WTC11 (cell line): ENCODE data around the gene KDM4B. TPM values are rescaled to one million over a fixed set of nuclear protein-coding genes. Genes with fewer than 3 reads are reported as not detected.

Source experiments
- ATAC-seq: fragments of 200-7000 bp; cut with Tn5 transposase; 2 replicates; pipeline ENCODE4 v1.10.0; 2021; ENCODE audit warnings: mild to moderate bottlenecking, moderate library complexity
- CTCF ChIA-PET: fragments of 300-600 bp; sonication (Branson Sonifier 250); formaldehyde crosslinking; loops from one replicate; lab custom pipeline; 2021; ENCODE audit warnings: antibody characterized with exemption; lab: Charles Lee
- POLR2A ChIA-PET: fragments of 350-600 bp; sonication (Branson Sonifier 250); formaldehyde crosslinking; loops from one replicate; lab custom pipeline; 2021; ENCODE audit warnings: antibody characterized with exemption; lab: Charles Lee
- DNase-seq: peaks from one replicate; pipeline ENCODE4 v3.0.0; 2021; ENCODE audit warnings: low spot score
- H3K27ac Mint-ChIP-seq: 2 replicates; pipeline ENCODE4 v1.8.0; 2021; ENCODE audit warnings: mixed read lengths
- H3K27me3 Mint-ChIP-seq: 2 replicates; pipeline ENCODE4 v1.8.0; 2021; ENCODE audit warnings: low read depth, mild to moderate bottlenecking, moderate library complexity, mixed read lengths
- H3K36me3 Mint-ChIP-seq: 2 replicates; pipeline ENCODE4 v1.8.0; 2021; ENCODE audit warnings: mixed read lengths
- H3K4me1 Mint-ChIP-seq: 2 replicates; pipeline ENCODE4 v1.8.0; 2022; ENCODE audit warnings: mixed read lengths
- H3K4me3 Mint-ChIP-seq: 2 replicates; pipeline ENCODE4 v1.8.0; 2021; ENCODE audit warnings: mild to moderate bottlenecking, moderate library complexity, mixed read lengths
- H3K9me3 Mint-ChIP-seq: 2 replicates; pipeline ENCODE4 v1.8.0; 2021; ENCODE audit warnings: mixed read lengths
- ESRRA ChIP-seq: sonication (generic); formaldehyde crosslinking; IDR thresholded peaks from 2 replicates; pipeline ENCODE4 v1.8.1; 2022; ENCODE audit warnings: mild to moderate bottlenecking, missing genetic modification reagents, borderline replicate concordance
- FOXK1 ChIP-seq: sonication (generic); formaldehyde crosslinking; IDR thresholded peaks from 2 replicates; pipeline ENCODE4 v1.8.0; 2022; ENCODE audit warnings: mild to moderate bottlenecking, moderate library complexity, missing genetic modification reagents
- GTF2I ChIP-seq: fragments of 250-450 bp; sonication (Bioruptor Pico); conservative IDR thresholded peaks from 2 replicates; pipeline ENCODE4 v1.4.0; 2021; ENCODE audit warnings: mild to moderate bottlenecking
- IRF2 ChIP-seq: sonication (generic); formaldehyde crosslinking; IDR thresholded peaks from 2 replicates; pipeline ENCODE4 v1.8.0; 2022; ENCODE audit warnings: low read depth, missing genetic modification reagents, borderline replicate concordance
- RELA ChIP-seq: sonication (generic); formaldehyde crosslinking; IDR thresholded peaks from 2 replicates; pipeline ENCODE4 v1.8.1; 2022; ENCODE audit warnings: missing genetic modification reagents, mild to moderate bottlenecking, borderline replicate concordance
- SP1 ChIP-seq: sonication (generic); formaldehyde crosslinking; conservative IDR thresholded peaks from 2 replicates; pipeline ENCODE4 v1.8.1; 2022; ENCODE audit warnings: missing genetic modification reagents
- ZBTB21 ChIP-seq: sonication (generic); formaldehyde crosslinking; IDR thresholded peaks from 2 replicates; pipeline ENCODE4 v1.8.1; 2023; ENCODE audit warnings: mild to moderate bottlenecking, missing genetic modification reagents, borderline replicate concordance
- ZNF423 ChIP-seq: fragments of 250-450 bp; sonication (Bioruptor Pico); IDR thresholded peaks from 2 replicates; pipeline ENCODE4 v2.1.2; 2022; ENCODE audit warnings: mild to moderate bottlenecking, moderate library complexity
- total RNA-seq: library from RNA; stranded (reverse); gene quantifications from 3 replicates; pipeline ENCODE4 v1.2.3, GENCODE V29; 2021
- TF ChIP-seq, protein P1 (sequence below): sonication (generic); formaldehyde crosslinking; IDR thresholded peaks from 2 replicates; pipeline ENCODE4 v1.8.0; 2023; ENCODE audit warnings: mild to moderate bottlenecking, missing genetic modification reagents
- TF ChIP-seq, protein P2 (sequence below): fragments of 200-600 bp; IDR thresholded peaks from 2 replicates; pipeline ENCODE4 v1.8.0; 2022; ENCODE audit warnings: antibody characterized with exemption
- TF ChIP-seq, protein P3 (sequence below): sonication (generic); formaldehyde crosslinking; IDR thresholded peaks from 2 replicates; pipeline ENCODE4 v1.8.1; 2022; ENCODE audit warnings: mild to moderate bottlenecking, missing genetic modification reagents, moderate library complexity, borderline replicate concordance
- TF ChIP-seq, protein P4 (sequence below): sonication (generic); formaldehyde crosslinking; IDR thresholded peaks from 2 replicates; pipeline ENCODE4 v1.8.1; 2022; ENCODE audit warnings: low read depth, mild to moderate bottlenecking, moderate library complexity, missing genetic modification reagents, borderline replicate concordance
- TF ChIP-seq, protein P5 (sequence below): sonication (generic); formaldehyde crosslinking; IDR thresholded peaks from 2 replicates; pipeline ENCODE4 v1.8.0; 2023; ENCODE audit warnings: missing genetic modification reagents, mild to moderate bottlenecking, borderline replicate concordance
- TF ChIP-seq, protein P6 (sequence below): sonication (generic); formaldehyde crosslinking; IDR thresholded peaks from 2 replicates; pipeline ENCODE4 v1.8.1; 2023; ENCODE audit warnings: mild to moderate bottlenecking, moderate library complexity, missing genetic modification reagents

KDM4B gene
- total RNA-seq, 1 experiment from 2014 or later = 43.2 TPM

DNA sequence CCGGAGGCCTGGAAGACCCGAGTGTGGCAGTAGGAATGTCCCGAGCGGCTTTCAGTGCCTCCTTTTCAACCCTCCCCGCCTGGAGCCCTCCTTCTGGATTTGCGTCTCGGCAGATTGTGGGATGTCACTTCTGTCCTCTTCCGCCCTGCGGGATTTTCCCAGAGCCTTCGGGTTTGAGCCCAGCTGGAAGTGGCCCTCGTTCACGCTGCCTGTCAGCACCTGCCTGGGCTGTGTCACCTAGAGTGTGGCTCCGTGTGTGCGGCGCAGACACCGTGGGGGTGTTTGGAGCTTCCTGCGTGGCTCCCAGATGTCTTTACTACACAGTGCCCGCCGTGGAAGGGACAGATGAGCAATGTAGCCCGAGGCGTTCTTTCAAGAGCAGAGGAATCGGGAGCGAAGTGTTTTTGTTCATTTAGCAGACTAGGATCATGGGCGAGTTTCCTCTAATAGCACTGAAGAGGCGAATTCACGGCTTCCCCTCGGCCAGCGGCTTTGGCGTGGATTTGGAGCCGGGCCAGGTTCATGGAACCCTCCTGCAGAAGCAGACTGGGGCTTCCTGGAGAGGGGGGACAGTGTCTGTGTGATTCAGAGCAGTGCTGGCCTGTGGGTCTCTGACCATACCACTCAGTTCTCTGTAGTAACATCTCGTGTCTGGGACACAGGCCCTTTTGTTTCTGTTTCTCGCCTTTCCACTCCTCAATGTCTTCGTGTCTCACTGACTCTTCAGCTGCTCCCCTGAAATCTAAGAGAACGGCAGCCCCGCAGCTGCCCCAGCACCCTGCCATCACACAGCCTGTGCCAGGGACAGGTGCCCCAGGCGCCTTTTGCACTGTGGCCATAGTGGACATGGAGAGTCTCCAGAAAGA, 68.0 kb downstream of the KDM4B start:
- no peak for ATAC-seq
- POLR2A ChIA-PET = interaction anchor here (0.6 kb wide), 1 partner anchor 11 kb away, joined by 3 read pairs; no protein-coding TSS in a partner anchor
- no peak for TF ChIP-seq RELA (CRISPR knock-in tag)
- no peak for TF ChIP-seq FOXK1 (CRISPR knock-in tag)
- TF ChIP-seq ZNF423 = no peak
- no peak for TF ChIP-seq GTF2I (CRISPR knock-in tag)
- TF ChIP-seq ESRRA (CRISPR knock-in tag) = no peak
- Mint-ChIP-seq H3K9me3 (no peaks in the 10 kb centered on the region), H3K36me3 (peaks cover 16% of the 10 kb centered on the region), H3K27ac (peak overlapping the region; percentile 72), H3K4me1 (no peaks in the 10 kb centered on the region), H3K4me3 (no peak overlapping the region), H3K27me3 (no peaks in the 10 kb centered on the region)
- CTCF ChIA-PET = interaction anchor here (0.7 to 2.6 kb wide), 11 partner anchors 9 to 500 kb away, joined by 3 to 19 read pairs (median 4); no protein-coding TSS in a partner anchor
- DNase-seq = no peak

DNA sequence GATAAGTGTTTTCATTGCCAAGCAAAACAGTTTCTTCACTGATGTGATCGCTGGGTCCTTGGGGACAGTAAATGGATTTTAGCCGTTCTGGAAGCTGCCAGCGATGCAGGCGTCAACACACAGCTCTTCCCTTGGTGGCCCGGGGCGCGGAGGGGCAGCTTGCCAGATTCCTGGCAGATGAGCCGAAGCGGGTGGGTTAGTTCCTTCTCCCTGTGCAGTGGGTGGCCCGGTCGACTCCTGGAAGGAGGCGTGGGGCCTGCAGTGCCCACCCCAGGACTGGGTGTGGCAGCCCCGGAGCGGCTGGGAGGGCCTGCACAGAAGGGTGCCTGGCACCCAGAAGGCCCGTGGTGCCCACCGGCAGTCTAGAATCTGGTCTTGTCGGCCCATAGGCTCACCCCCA, 69.0 kb downstream of the KDM4B start:
- ChIA-PET CTCF (interaction anchor here (0.5 to 2.6 kb wide), 13 partner anchors 12 to 713 kb away, joined by 3 to 22 read pairs (median 3); partner anchors contain the start of gene FEM1A), POLR2A (interaction anchor here (0.6 to 0.8 kb wide), 2 partner anchors 10 to 11 kb away, joined by 3 to 4 read pairs; no protein-coding TSS in a partner anchor)
- TF ChIP-seq, protein P1, sequence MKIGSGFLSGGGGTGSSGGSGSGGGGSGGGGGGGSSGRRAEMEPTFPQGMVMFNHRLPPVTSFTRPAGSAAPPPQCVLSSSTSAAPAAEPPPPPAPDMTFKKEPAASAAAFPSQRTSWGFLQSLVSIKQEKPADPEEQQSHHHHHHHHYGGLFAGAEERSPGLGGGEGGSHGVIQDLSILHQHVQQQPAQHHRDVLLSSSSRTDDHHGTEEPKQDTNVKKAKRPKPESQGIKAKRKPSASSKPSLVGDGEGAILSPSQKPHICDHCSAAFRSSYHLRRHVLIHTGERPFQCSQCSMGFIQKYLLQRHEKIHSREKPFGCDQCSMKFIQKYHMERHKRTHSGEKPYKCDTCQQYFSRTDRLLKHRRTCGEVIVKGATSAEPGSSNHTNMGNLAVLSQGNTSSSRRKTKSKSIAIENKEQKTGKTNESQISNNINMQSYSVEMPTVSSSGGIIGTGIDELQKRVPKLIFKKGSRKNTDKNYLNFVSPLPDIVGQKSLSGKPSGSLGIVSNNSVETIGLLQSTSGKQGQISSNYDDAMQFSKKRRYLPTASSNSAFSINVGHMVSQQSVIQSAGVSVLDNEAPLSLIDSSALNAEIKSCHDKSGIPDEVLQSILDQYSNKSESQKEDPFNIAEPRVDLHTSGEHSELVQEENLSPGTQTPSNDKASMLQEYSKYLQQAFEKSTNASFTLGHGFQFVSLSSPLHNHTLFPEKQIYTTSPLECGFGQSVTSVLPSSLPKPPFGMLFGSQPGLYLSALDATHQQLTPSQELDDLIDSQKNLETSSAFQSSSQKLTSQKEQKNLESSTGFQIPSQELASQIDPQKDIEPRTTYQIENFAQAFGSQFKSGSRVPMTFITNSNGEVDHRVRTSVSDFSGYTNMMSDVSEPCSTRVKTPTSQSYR = no peak
- Mint-ChIP-seq H3K27ac (no peak overlapping the region), H3K4me3 (no peak overlapping the region), H3K4me1 (no peaks in the 10 kb centered on the region), H3K27me3 (no peaks in the 10 kb centered on the region), H3K9me3 (no peaks in the 10 kb centered on the region), H3K36me3 (peaks cover 14% of the 10 kb centered on the region)
- DNase-seq (no peak), ATAC-seq (no peak)

DNA sequence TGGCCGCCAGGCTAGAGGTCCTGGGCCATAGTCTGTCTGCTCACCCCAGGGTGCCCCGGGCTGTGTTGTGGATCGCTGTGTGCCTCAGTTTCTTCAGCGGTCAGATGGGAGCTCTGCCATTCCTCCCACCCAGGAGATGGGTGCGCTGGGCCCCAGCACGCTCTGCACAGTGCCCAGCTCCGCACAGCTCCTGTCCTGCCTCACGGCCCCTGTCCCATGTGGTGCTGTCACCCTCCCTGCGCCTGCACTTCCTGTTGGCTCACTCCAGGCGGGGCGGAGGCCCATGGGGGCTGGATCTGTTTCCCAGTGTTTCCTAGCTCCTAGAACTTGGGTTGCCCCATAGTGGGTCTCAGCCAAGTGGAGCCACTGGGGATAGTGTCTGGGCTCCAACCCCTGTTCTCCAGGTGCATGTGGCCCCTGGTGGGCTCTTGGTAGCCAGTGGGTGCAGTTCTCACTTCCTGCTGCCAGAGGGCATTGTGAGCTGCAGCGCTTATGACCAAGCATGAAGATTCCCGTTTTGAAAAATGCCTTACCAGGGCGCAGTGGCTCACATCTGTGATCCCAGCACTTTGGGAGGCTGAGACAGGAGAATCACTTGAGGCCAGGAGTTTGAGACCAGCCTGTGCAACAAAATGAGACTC, 69.8 kb downstream of the KDM4B start:
- DNase-seq (peak; percentile 54), ATAC-seq (peak; percentile 61)
- Mint-ChIP-seq H3K27me3 (no peaks in the 10 kb centered on the region), H3K27ac (peak overlapping the region; percentile 19; the same call in 1 of the 2 replicates), H3K9me3 (no peaks in the 10 kb centered on the region), H3K4me1 (no peaks in the 10 kb centered on the region), H3K36me3 (peaks cover 12% of the 10 kb centered on the region), H3K4me3 (no peak overlapping the region)
- ChIA-PET CTCF (interaction anchor here (0.5 to 2.3 kb wide), 33 partner anchors 8 to 712 kb away, joined by 3 to 22 read pairs (median 3); partner anchors contain the start of gene FEM1A), POLR2A (interaction anchor here (0.8 kb wide), 1 partner anchor 12 kb away, joined by 4 read pairs; no protein-coding TSS in a partner anchor)
- TF ChIP-seq SP1 (CRISPR knock-in tag) = no peak
- TF ChIP-seq, protein P2, sequence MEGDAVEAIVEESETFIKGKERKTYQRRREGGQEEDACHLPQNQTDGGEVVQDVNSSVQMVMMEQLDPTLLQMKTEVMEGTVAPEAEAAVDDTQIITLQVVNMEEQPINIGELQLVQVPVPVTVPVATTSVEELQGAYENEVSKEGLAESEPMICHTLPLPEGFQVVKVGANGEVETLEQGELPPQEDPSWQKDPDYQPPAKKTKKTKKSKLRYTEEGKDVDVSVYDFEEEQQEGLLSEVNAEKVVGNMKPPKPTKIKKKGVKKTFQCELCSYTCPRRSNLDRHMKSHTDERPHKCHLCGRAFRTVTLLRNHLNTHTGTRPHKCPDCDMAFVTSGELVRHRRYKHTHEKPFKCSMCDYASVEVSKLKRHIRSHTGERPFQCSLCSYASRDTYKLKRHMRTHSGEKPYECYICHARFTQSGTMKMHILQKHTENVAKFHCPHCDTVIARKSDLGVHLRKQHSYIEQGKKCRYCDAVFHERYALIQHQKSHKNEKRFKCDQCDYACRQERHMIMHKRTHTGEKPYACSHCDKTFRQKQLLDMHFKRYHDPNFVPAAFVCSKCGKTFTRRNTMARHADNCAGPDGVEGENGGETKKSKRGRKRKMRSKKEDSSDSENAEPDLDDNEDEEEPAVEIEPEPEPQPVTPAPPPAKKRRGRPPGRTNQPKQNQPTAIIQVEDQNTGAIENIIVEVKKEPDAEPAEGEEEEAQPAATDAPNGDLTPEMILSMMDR = peak; percentile 26; the same call in 1 of the 2 replicates
- TF ChIP-seq, protein P3, sequence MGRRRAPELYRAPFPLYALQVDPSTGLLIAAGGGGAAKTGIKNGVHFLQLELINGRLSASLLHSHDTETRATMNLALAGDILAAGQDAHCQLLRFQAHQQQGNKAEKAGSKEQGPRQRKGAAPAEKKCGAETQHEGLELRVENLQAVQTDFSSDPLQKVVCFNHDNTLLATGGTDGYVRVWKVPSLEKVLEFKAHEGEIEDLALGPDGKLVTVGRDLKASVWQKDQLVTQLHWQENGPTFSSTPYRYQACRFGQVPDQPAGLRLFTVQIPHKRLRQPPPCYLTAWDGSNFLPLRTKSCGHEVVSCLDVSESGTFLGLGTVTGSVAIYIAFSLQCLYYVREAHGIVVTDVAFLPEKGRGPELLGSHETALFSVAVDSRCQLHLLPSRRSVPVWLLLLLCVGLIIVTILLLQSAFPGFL (CRISPR knock-in tag) = no peak
- TF ChIP-seq ZBTB21 (CRISPR knock-in tag) = no peak
- TF ChIP-seq IRF2 (CRISPR knock-in tag) = no peak
- TF ChIP-seq, protein P4, sequence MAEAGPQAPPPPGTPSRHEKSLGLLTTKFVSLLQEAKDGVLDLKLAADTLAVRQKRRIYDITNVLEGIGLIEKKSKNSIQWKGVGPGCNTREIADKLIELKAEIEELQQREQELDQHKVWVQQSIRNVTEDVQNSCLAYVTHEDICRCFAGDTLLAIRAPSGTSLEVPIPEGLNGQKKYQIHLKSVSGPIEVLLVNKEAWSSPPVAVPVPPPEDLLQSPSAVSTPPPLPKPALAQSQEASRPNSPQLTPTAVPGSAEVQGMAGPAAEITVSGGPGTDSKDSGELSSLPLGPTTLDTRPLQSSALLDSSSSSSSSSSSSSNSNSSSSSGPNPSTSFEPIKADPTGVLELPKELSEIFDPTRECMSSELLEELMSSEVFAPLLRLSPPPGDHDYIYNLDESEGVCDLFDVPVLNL (CRISPR knock-in tag) = no peak
- TF ChIP-seq, protein P5, sequence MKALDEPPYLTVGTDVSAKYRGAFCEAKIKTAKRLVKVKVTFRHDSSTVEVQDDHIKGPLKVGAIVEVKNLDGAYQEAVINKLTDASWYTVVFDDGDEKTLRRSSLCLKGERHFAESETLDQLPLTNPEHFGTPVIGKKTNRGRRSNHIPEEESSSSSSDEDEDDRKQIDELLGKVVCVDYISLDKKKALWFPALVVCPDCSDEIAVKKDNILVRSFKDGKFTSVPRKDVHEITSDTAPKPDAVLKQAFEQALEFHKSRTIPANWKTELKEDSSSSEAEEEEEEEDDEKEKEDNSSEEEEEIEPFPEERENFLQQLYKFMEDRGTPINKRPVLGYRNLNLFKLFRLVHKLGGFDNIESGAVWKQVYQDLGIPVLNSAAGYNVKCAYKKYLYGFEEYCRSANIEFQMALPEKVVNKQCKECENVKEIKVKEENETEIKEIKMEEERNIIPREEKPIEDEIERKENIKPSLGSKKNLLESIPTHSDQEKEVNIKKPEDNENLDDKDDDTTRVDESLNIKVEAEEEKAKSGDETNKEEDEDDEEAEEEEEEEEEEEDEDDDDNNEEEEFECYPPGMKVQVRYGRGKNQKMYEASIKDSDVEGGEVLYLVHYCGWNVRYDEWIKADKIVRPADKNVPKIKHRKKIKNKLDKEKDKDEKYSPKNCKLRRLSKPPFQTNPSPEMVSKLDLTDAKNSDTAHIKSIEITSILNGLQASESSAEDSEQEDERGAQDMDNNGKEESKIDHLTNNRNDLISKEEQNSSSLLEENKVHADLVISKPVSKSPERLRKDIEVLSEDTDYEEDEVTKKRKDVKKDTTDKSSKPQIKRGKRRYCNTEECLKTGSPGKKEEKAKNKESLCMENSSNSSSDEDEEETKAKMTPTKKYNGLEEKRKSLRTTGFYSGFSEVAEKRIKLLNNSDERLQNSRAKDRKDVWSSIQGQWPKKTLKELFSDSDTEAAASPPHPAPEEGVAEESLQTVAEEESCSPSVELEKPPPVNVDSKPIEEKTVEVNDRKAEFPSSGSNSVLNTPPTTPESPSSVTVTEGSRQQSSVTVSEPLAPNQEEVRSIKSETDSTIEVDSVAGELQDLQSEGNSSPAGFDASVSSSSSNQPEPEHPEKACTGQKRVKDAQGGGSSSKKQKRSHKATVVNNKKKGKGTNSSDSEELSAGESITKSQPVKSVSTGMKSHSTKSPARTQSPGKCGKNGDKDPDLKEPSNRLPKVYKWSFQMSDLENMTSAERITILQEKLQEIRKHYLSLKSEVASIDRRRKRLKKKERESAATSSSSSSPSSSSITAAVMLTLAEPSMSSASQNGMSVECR (CRISPR knock-in tag) = no peak
- TF ChIP-seq, protein P6, sequence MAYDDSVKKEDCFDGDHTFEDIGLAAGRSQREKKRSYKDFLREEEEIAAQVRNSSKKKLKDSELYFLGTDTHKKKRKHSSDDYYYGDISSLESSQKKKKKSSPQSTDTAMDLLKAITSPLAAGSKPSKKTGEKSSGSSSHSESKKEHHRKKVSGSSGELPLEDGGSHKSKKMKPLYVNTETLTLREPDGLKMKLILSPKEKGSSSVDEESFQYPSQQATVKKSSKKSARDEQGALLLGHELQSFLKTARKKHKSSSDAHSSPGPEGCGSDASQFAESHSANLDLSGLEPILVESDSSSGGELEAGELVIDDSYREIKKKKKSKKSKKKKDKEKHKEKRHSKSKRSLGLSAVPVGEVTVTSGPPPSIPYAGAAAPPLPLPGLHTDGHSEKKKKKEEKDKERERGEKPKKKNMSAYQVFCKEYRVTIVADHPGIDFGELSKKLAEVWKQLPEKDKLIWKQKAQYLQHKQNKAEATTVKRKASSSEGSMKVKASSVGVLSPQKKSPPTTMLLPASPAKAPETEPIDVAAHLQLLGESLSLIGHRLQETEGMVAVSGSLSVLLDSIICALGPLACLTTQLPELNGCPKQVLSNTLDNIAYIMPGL = no peak
